ENCODE measurements around the gene MCOLN2. TPM values are rescaled to one million over a fixed set of nuclear protein-coding genes. Genes with fewer than 3 reads are reported as not detected.
"Not testable (repeated sequence)": the region's sequence is repeated elsewhere in the genome, so short reads cannot be mapped to it uniquely, and the experiment has no call there.

MCOLN2 gene
- total RNA-seq, 2 donors from 2014 or later = 15.4 to 21.6 TPM

- H3K27ac ChIP-seq = no peak overlapping the region
- intact Hi-C loops (cut with DNase I) = no loop called here
- TF ChIP-seq CTCF (IDR thresholded peaks at IDR 0.05) = no peak
Measured at GRCh38 chr1:85019994-85020393, 23.1 kb upstream of the MCOLN2 start.

GRCh38 chr1:85015826-85016225 is 18.9 kb upstream of the MCOLN2 start:
- Histone ChIP-seq H3K27me3 (no peaks in the 10 kb centered on the region), H3K4me1 (no peaks in the 10 kb centered on the region), H3K9me3 (no peaks in the 10 kb centered on the region), H3K9ac (ENCODE audit: low read depth in 2 of 2, low read length in 2 of 2) (no peak overlapping the region), H3K4me3 (no peak overlapping the region), H3K27ac (no peak overlapping the region), H3K36me3 (no peaks in the 10 kb centered on the region)
- DNase-seq = no peak
- intact Hi-C loops (cut with DNase I) = no loop called here
- no peak for TF ChIP-seq CTCF (IDR thresholded peaks at IDR 0.05)

More at GRCh38 chr1:85019994-85020393, 23.1 kb upstream of the MCOLN2 start:
- no peaks in the 10 kb centered on the region for H3K36me3 ChIP-seq
- no peaks in the 10 kb centered on the region for H3K27me3 ChIP-seq
- H3K9ac ChIP-seq (ENCODE audit: low read depth in 2 of 2, low read length in 2 of 2) = no peak overlapping the region
- H3K4me1 ChIP-seq = no peaks in the 10 kb centered on the region
- H3K4me3 ChIP-seq = no peak overlapping the region
- no peak for DNase-seq
- no peaks in the 10 kb centered on the region for H3K9me3 ChIP-seq

- H3K9me3 ChIP-seq; H3K4me1 ChIP-seq; H3K27me3 ChIP-seq; DNase-seq; H3K36me3 ChIP-seq; intact Hi-C loops (cut with DNase I); H3K27ac ChIP-seq; H3K4me3 ChIP-seq; H3K9ac ChIP-seq (ENCODE audit: low read depth in 2 of 2, low read length in 2 of 2): not testable (repeated sequence)
Measured at GRCh38 chr1:85005641-85006040, 8.7 kb upstream of the MCOLN2 start.

- H3K27me3 ChIP-seq = peaks cover 21% of the 10 kb centered on the region
- intact Hi-C loops (cut with DNase I) = no loop called here
Measured at GRCh38 chr1:85001742-85002141, 4.8 kb upstream of the MCOLN2 start.

GRCh38 chr1:84998642-84999280 is 1.8 kb upstream of the MCOLN2 start:
- Histone ChIP-seq H3K27me3 (peaks cover 21% of the 10 kb centered on the region), H3K4me1 (peaks cover 12% of the 10 kb centered on the region), H3K4me3 (peak overlapping the region; percentile 80), H3K9ac (ENCODE audit: low read depth in 2 of 2, low read length in 2 of 2) (peak overlapping the region in 1 of 2 donors; percentile 31), H3K9me3 (no peaks in the 10 kb centered on the region), H3K36me3 (no peaks in the 10 kb centered on the region), H3K27ac (no peak overlapping the region)
- no peak for DNase-seq
- TF ChIP-seq CTCF (IDR thresholded peaks at IDR 0.05) = no peak
- intact Hi-C loops (cut with DNase I) = no loop called here

More at GRCh38 chr1:85001742-85002141, 4.8 kb upstream of the MCOLN2 start:
- TF ChIP-seq CTCF (IDR thresholded peaks at IDR 0.05) = no peak
- no peak overlapping the region for H3K27ac ChIP-seq
- DNase-seq = no peak
- H3K9ac ChIP-seq (ENCODE audit: low read depth in 2 of 2, low read length in 2 of 2) = no peak overlapping the region
- H3K4me3 ChIP-seq = no peak overlapping the region
- no peaks in the 10 kb centered on the region for H3K9me3 ChIP-seq
- no peaks in the 10 kb centered on the region for H3K36me3 ChIP-seq
- peaks cover 12% of the 10 kb centered on the region for H3K4me1 ChIP-seq
